ENCODE measurements around the gene STX4.

Gene STX4

GRCh38 chr16:31022544-31023251 lies 10.7 kb upstream of the STX4 start:
- DNase-seq, result no peak

- DNase-seq, result no peak
Observed at GRCh38 chr16:31023252-31023602, 10.1 kb upstream of the STX4 start.

GRCh38 chr16:31023627-31024226 lies 9.6 kb upstream of the STX4 start:
- DNase-seq, result no peak

- no peak for DNase-seq
Observed at GRCh38 chr16:31025339-31025738, 8.0 kb upstream of the STX4 start.

GRCh38 chr16:31029272-31029671 lies 4.1 kb upstream of the STX4 start:
- DNase-seq, result no peak

GRCh38 chr16:31031276-31031675 lies 2.1 kb upstream of the STX4 start:
- DNase-seq, result no peak

- DNase-seq, result peak; percentile 79
Observed at GRCh38 chr16:31033709-31034492, 543 bp downstream of the STX4 start.

- no peak for DNase-seq
Observed at GRCh38 chr16:31036691-31037090, 3.3 kb downstream of the STX4 start.

- no peak for DNase-seq
Observed at GRCh38 chr16:31038993-31039392, 5.6 kb downstream of the STX4 start.

GRCh38 chr16:31042866-31043265 lies 9.5 kb downstream of the STX4 start:
- DNase-seq, result no peak

GRCh38 chr16:31043352-31043751 lies 10.0 kb downstream of the STX4 start:
- DNase-seq, result no peak

GRCh38 chr16:31043898-31044481 lies 10.6 kb downstream of the STX4 start:
- no peak for DNase-seq

- no peak for DNase-seq
Observed at GRCh38 chr16:31050280-31051030, 17.1 kb downstream of the STX4 start.

GRCh38 chr16:31052114-31052513 lies 18.8 kb downstream of the STX4 start:
- no peak for DNase-seq

GRCh38 chr16:31055613-31056012 lies 22.3 kb downstream of the STX4 start:
- DNase-seq, result no peak

GRCh38 chr16:31061126-31061812 lies 27.9 kb downstream of the STX4 start:
- DNase-seq, result no peak

GRCh38 chr16:31061813-31062440 lies 28.6 kb downstream of the STX4 start:
- DNase-seq, result no peak

GRCh38 chr16:31063495-31063842 lies 30.1 kb downstream of the STX4 start:
- DNase-seq, result no peak

GRCh38 chr16:31063843-31064611 lies 30.7 kb downstream of the STX4 start:
- DNase-seq, result no peak

GRCh38 chr16:31064882-31065461 lies 31.6 kb downstream of the STX4 start:
- no peak for DNase-seq

GRCh38 chr16:31067342-31067741 lies 34.0 kb downstream of the STX4 start:
- DNase-seq, result no peak
